Activated CD8-positive, alpha-beta memory T cell treated with anti-CD3 and anti-CD28 coated beads for 48 hours (primary cell): ENCODE data around the gene KCNQ1OT1.

Experiments
- DNase-seq, 3 experiments: peaks; one replicate each; pipeline ENCODE4 v3.0.0-alpha.2; 2020; ENCODE audit warnings: low read depth in 2 of 3, low spot score in 2 of 3

Gene KCNQ1OT1

DNA sequence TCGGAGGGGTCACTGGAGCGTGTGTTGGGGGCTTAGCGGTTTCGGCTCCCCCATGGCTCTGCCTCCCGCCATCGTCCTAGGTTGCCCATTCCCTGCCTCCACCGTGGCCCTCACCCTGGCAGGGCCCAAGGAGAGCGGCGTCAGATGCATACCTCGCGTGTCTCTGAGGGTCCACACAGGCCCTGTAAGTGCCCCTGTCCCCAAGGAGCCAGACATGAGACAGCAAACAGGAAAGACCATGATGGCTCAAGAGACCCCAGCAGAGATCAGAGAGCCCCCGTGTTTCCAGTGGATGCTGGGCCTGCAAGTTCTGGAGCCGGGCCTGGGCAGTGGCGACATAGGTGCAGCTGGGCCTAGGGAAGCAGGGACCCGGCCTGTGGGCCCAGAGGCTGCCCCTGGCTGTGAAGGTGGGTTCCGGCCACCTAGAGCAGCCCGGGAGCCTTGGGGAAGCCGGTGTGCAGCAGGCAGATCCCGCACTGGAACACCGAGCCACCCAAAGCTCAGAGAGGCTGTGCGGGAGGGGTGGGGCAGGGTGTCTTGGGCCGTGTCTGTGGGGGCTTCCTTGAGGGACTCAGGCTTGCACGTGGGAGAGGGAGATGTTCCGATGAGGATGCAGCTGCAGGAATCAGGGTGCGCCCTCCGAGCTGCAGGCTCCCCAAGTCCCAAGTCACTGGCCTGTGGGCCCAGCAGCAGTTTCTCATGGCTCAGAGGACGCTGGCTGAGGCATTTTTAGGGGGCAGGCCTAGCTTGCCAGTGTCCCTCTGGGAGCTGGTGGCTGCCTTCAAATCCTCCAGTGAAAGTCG is 126.4 kb downstream of the KCNQ1OT1 start:
- DNase-seq, result no peak

DNA sequence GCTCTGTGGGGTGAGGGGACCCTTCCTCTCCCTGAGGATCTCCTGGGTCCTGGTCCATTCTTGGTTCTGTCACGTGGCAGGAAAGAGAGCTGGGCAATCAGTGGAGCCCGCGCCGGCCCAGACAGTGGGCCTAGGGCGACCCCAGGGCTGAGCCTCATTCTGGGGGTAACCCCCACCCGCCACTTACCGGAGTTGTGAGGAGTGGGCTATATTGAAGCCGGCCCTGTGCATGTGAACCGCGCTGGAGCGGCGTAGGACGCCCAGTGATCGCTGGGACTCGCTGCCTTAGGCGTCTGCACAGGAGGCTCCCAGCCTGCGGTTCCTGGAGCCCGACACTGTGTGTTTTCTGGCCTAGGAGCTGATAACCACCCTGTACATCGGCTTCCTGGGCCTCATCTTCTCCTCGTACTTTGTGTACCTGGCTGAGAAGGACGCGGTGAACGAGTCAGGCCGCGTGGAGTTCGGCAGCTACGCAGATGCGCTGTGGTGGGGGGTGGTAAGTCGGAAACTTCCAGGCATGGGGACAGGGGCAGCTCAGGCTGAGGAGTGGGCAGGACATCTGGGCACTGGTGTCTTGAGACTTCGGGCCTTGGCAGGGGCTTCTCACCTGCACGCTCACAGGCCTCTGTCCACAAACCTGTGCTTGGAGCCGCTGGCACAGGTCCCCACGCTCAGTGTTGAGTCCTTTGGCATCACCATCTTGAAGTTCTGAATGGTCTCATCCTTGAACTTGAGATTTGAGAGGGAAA is 127.1 kb downstream of the KCNQ1OT1 start:
- DNase-seq, result no peak

DNA sequence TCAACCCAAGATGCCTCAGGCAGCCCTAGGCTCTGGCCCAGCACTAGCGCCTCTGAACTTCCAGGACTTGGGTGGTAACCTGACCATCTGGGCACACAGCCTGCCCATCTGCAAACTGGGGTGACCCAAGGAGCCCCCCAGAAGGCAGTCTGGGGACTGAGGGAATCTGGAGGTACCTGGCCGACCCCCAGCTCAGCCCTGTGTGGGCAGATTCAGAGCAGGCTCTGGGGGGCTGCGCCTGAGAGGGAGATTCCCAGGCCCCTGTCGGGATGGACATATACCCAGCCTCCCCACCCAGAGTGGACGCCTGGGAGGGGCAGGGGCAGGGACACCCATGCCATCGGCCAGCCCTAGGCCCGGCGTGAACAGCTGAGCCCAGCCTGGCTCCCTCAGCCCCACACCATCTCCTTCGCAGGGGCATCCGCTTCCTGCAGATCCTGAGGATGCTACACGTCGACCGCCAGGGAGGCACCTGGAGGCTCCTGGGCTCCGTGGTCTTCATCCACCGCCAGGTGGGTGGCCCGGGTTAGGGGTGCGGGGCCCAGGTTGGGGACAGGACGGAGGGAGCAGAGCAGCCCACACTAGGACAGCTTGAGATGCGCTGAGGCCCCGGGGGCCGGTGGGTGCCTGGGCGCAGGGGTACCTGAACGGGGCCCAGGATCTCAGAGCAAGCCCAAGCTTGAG is 128.1 kb downstream of the KCNQ1OT1 start:
- no peak for DNase-seq

DNA sequence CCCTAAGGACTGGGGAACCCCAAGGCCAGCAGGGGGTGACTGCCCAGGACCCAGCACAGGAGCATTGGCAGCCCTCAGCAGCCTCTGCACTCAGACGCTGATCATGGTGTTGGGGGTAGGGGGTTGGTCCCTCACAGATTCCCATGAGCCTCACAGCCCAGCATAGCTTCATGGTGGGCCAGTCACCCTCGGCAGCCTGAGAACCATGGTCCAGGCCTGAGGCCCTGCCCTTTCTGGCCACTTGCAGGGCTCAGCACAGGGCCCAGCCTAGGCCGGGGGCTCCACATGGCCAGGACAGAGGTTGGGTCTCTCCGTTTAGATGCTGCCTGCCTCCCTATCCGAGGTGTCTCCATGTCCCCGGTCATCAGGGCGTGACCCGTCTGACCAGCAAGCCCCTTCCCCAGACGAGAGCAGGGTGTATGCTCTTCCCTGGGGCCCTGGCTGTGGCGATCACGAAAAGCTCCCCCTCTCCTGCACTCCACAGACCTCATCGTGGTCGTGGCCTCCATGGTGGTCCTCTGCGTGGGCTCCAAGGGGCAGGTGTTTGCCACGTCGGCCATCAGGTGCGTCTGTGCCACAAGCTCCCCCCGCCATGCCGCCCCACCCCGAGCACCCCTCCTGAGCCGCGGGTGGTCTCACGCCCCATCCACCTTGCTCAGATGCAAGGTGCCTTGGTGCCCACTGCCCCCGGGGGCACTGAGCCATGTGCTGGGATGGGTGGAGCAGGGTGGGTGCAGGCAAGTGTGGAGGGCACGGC is 128.8 kb downstream of the KCNQ1OT1 start:
- DNase-seq, result no peak

- DNase-seq, result no peak
Observed at GRCh38 chr11:2570211-2570811, 129.5 kb downstream of the KCNQ1OT1 start.

DNA sequence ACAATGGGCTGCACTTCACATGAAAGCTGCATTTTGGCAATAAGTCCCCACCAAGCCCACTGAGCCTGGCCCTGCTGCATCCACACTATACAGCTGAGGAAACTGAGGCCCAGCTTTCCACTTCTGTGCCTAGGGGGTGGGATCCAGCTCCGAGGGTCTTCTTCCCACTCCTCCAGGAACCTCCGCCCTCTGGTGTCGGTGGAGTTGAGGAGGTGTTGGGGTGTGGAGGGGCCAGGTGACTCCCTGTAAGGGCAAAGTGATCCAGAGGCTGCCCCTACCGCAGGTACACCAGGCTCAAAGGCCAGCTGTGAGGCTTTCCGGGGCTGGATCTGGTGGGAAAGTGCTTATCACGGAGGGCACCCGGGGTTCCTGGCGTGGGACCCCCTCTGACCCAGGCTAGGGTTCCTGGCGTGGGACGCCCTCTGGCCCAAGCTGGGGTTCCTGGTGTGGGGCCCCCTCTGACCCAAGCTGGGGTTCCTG is 130.0 kb downstream of the KCNQ1OT1 start:
- DNase-seq, result no peak

DNA sequence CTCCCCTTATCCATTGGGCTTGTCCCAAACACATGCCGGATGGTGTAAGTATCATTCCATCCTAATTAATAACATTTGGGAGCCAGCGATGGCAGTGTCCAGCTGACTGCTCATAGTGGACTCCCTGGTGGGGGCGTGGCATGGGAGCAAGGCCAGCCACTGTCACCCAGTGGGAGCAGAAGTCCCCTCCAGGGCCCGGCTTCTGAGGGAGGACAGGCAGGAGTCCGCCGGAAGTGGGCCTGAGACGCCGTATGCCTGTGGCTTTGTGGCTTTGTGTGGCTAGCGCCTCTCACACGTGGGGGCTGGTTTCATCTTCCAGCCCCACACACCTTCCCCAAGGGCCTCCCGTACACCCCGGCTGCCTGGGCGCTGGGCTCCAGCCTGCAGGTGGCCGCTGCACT is 130.5 kb downstream of the KCNQ1OT1 start:
- DNase-seq, result no peak

GRCh38 chr11:2567026-2567671 is 132.6 kb downstream of the KCNQ1OT1 start:
- no peak for DNase-seq

GRCh38 chr11:2566223-2567025 is 133.4 kb downstream of the KCNQ1OT1 start:
- no peak for DNase-seq

DNA sequence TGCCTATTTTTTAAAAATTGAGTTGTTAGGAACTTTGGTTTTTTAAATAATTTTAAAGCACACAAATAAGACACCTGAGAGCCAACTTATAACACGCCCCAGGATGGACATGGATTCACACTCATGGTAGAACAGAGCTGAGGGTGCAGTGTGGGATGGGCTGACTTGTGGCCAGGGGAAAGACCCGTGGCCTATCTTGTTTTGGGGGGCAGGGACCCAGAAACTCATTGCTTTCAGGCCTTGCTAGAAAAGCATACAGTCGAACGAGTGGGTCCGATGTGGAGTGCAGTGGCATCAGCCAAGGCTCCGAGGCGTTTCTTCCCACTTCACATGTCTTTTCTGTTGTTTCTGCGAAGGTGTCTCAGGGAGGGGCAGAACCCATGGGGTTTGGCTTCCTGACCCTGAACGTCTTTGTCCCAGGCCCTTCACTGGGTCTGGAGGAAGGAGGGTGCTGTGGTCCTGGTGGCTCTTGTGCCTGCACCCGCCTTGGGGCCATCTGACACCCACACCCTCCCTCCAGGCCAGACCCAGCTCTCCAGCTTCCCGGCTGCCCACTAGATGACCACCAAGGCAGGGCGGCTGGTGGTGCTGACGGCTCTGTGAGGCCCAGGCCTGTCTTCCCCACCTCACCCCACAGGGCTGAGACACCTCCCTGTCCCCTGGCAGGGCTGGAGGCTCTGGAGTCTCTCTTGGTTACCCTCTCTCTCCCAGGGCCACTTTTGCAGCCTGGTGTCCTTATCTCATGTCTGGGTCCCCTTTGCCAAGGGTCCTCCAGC is 134.2 kb downstream of the KCNQ1OT1 start:
- DNase-seq, result no peak

DNA sequence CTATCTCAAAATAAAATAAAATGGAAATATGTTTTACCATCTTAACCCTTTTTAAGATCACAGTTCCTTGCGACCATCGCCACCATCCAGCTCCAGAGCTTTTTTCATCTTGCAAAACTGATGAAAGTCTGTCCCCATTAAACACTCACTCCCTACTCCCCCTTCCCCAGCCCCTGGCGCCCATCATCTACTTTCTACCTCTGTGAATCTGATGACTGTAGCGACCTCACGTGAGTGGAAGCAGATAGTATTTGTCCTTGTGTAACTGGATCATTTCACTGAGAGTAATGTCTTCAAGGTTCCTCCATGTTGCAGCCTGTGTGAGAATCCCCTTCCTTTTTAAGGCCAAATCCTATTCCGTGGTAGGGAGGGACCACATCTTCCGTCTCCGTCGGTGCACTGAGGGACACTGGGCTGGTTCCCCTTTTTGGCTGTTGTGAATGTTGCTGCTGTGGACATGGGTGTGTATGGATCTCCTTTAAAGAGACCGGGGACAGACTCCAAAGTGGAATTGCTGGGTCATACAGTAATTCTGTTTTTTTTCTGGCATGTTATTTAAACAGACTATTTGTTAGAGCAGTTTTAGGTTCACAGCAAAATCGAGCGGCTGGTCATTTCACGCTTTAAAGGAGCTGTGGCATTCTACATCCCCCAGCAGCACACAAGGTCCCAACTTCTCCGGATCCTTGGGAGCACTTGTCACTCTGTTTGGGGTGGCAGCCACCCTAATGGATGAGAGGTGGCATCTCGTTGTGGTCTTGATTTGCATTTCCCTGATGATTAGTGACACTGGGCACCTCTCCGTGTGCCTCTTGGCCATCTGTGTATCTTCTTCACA is 135.0 kb downstream of the KCNQ1OT1 start:
- DNase-seq, result no peak

GRCh38 chr11:2564008-2564530 is 135.7 kb downstream of the KCNQ1OT1 start:
- DNase-seq, result no peak

GRCh38 chr11:2563213-2564007 is 136.4 kb downstream of the KCNQ1OT1 start:
- DNase-seq, result no peak

DNA sequence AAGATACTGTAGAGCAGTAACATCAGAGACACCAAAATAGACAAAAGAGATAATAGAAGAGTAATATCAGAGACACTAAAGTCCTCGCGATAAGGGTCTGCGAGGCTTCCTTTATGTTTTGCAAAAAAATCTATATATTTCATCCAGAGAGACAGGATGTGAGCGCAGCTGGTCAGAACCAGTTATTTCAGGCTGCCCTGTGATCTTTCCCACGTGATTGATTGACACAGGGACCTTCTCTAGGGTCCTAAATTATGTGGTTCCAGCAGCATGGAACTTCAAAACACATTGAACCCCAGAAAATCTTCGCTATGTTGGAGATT is 136.9 kb downstream of the KCNQ1OT1 start:
- no peak for DNase-seq

- DNase-seq, result no peak
Observed at GRCh38 chr11:2561696-2562581, 137.9 kb downstream of the KCNQ1OT1 start.
